GM19193 (cell line): ENCODE results near the gene MCCC2.

Source experiments
- POLR2A ChIP-seq: IDR thresholded peaks from 4 replicates; pipeline ENCODE4 v1.6.1; 2011; ENCODE audit not compliant: insufficient read depth, insufficient read length; ENCODE audit errors: extremely low read depth

Gene MCCC2

DNA sequence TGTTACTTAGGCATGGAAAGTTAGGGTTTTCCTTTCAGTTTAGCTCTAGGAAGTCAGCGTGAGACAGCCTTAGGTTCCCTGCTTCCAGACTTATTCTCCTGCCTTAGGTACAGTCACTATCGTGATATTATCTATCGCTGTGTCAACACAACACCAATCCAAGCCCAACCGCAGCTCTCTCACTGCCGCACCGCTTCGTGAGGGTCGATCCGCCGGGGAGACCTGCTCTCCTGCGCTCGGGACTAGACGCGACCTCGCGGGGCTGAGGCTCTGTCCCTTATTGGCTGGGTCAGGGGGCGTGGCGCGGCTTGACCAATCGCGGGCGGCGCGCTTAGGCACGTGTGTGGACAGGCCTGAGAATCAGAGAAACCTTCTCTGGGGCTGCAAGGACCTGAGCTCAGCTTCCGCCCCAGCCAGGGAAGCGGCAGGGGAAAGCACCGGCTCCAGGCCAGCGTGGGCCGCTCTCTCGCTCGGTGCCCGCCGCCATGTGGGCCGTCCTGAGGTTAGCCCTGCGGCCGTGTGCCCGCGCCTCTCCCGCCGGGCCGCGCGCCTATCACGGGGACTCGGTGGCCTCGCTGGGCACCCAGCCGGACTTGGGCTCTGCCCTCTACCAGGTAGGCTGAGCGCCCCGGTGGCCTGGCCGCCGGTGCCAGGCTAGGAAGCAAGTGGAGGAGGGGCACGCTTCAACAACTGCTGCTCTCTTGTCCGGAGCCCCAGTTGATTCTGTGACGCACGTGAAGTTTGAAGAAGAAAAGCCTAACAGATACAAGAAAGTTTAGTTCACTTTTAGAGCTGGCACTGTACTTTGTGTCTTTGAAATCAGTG, at the start of gene MCCC2:
Gene MCCC2 (plus strand): TSS at position 400 of the 825 bp plus-strand sequence. CDS start 86 bp downstream, at position 486.
- TF ChIP-seq POLR2A: peak; percentile 93

DNA sequence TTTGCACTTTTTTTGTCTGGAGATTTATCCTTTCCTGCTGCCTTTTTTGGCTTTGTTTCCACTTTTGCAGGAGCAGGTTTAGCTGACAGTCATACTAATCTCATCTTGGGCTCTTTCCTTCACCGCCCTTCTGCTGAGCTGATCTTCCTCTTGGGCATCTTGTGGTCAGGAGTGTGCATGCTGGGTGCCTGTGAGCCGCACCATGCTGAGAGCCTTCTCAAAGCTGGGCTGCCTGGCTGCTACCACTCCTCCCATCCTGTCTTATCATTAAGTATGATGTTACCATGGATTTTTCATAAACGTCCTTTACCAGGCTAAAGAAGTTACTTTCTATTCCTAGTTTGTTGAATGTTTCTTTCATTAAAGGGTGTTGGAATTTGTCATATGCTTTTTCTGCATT, 49.5 kb upstream of the MCCC2 start:
- TF ChIP-seq POLR2A: no peak

- no peak for TF ChIP-seq POLR2A
Measured at GRCh38 chr5:71563161-71563560, 24.0 kb upstream of the MCCC2 start.

DNA sequence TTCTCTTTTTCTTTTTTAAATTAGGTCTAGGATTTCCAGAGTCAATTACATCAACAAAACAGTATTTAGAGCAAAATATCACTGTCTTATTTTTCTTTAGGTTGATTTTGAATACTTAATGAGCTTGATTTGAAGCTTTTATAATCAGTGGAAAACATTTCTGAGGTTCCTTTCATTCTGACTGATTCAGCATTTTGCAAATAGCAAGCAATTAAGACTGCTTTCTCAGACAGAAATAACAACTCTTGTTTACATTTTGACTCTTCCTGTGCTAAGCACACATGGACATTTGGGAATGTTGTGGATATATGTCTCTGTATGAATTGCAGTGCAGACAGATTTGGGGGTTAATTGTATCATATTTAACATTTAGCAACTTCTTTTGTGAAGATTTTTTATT, 22.2 kb upstream of the MCCC2 start:
- TF ChIP-seq POLR2A: no peak

DNA sequence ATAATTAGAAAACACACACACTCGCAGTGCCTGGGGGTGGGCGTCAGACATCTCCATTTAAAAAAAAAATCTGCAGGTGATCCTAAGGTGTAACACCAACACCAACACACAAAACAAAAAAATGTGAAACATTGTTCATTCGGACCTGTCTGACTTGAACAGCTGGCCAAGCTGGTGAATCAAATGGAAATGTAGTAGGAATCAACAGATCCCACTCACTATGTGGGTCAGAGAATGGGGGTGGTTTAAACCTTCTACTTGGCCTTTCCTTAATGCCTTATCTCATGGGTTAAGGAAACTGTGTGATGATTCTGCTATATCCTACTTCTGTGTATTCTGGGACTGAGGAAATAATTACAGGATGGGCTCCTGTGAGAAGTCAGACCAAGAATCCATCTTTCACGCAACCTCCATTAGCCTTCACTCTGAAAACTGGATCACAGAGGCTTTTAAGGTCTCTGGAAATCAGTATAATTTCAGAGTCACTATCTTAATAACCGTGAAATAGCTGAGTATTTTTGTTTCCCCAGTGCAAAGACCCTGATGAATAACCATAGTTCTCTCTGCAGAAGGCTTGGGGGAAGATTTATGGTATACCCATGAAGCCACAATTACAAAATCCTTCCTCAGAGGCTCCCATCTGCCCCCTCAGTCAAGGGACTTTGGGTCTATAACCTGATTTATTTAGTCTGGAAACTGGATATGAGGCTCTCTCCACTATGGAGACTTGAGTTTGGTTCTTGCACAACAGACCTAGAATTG, 17.2 kb upstream of the MCCC2 start:
- TF ChIP-seq POLR2A: no peak

- TF ChIP-seq POLR2A: no peak
Measured at GRCh38 chr5:71573591-71573990, 13.5 kb upstream of the MCCC2 start.

DNA sequence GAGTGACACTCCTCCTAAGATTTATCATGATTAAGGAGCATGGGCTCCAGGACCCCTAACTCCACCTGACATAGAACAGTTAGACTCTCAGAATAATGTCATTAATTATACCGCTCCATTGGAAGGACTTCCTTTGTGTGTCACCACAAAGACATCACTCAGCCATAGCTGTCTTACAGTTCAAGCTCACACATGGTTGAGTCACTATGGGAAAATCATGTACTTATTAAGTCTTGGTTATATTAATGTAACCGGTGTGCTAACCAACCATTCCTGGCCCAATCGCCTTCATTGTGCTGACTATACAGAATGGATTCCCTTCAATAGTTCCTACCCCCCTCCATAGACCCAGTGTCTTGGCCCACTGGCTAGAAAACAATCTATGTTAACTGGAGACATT, 10.9 kb upstream of the MCCC2 start:
- TF ChIP-seq POLR2A: no peak

- TF ChIP-seq POLR2A: no peak
Measured at GRCh38 chr5:71582945-71583584, 4.1 kb upstream of the MCCC2 start.

GRCh38 chr5:71586052-71586940, 844 bp upstream of the MCCC2 start:
- TF ChIP-seq POLR2A: no peak

GRCh38 chr5:71587766-71588532, 809 bp downstream of the MCCC2 start:
- TF ChIP-seq POLR2A: no peak

DNA sequence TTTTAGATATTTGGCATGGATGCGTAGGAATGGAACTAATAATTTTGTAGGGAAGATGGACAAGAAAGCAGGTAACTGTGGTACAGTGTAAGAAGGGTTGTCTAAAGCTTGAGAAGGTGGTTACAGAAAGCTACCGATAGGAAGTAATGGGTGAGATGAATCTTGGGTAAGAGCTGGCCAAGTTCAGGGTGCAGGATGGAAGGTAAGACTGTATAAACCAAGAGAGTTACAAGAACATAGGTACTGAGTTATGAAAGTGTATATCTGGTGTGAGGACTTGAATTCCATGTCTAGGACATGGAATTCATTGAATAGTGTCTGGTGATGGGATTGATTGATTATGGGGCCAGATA, 1.4 kb downstream of the MCCC2 start:
- no peak for TF ChIP-seq POLR2A

DNA sequence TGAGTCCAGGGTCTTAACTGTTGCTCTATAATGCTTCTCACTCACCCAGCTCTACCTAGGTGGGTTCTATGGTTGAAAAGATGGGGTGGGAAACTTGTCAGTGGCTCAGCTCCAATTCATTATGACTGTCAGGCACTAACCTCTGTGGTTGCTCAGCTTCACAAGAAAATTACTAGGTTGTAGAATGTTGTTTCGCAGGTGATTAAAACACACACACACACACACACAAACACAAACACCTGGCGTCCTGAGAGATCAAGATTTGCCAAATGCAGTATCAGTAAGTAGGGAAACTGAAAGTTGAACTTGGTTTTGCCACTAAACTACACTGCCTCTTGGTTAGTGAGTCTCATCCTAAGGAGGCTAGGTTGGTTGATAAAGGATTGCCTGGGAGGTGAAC, 2.8 kb downstream of the MCCC2 start:
- TF ChIP-seq POLR2A: no peak

DNA sequence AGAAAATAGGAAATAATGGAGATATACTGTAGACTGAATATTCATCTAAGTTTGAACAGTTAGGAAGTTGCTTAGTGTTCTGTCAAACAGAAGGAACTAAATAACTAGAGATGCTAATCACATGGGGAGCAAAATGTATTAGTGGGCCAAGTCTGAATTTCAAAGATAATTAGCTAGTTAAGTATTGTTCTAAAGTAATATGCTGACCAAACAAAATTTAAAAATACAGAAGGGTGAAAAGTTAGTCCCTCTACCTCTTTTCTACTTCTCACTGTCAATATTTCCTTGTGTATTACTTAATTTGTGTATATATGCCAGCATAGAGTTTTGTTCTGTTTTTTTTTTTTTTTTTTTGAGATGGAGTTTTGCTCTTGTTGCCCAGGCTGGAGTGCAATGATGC, 4.0 kb downstream of the MCCC2 start:
- no peak for TF ChIP-seq POLR2A

DNA sequence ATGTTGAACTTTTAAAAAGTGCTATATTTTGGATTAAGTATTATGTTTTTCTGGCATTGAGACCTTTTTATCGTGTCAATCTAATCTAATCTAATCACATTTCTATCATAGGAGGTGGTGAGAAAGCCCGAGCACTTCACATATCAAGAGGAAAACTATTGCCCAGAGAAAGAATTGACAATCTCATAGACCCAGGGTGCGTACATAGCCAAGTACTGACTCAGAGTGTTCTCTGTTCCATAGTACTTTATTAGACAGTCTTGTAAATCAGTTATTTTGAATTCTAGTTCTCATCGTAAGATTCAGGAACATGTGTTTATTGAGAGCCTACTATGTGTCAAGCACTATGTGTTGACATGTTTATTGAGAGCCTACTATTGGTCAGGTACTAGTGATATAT, 9.0 kb downstream of the MCCC2 start:
- no peak for TF ChIP-seq POLR2A
